Measurements from ENCODE around the gene EEF2KMT.
"Not testable (repeated sequence)": the region's sequence is repeated elsewhere in the genome, so short reads cannot be mapped to it uniquely, and the experiment has no call there.

The EEF2KMT gene

GRCh38 chr16:5097470-5098220 is at the start of gene EEF2KMT:
Gene EEF2KMT, minus strand, starts transcription at chr16:5097795. Its CDS starts 56 bp downstream, at chr16:5097739.
- peak; percentile 82 for DNase-seq

- DNase-seq = not testable (repeated sequence)
Measured at GRCh38 chr16:5144621-5144956, 47.0 kb upstream of the EEF2KMT start.

GRCh38 chr16:5143761-5144620 is 46.4 kb upstream of the EEF2KMT start:
- DNase-seq = no peak

GRCh38 chr16:5140151-5140550 is 42.6 kb upstream of the EEF2KMT start:
- not testable (repeated sequence) for DNase-seq

GRCh38 chr16:5134739-5135452 is 37.3 kb upstream of the EEF2KMT start:
- DNase-seq = not testable (repeated sequence)

- DNase-seq = not testable (repeated sequence)
Measured at GRCh38 chr16:5132915-5133600, 35.5 kb upstream of the EEF2KMT start.

GRCh38 chr16:5131467-5132004 is 33.9 kb upstream of the EEF2KMT start:
- DNase-seq = not testable (repeated sequence)

GRCh38 chr16:5117300-5118087 is 19.9 kb upstream of the EEF2KMT start:
- not testable (repeated sequence) for DNase-seq

- not testable (repeated sequence) for DNase-seq
Measured at GRCh38 chr16:5116780-5117295, 19.2 kb upstream of the EEF2KMT start.

GRCh38 chr16:5110933-5111332 is 13.3 kb upstream of the EEF2KMT start:
- DNase-seq = not testable (repeated sequence)

GRCh38 chr16:5108505-5109158 is 11.0 kb upstream of the EEF2KMT start:
- DNase-seq = no peak

- DNase-seq = not testable (repeated sequence)
Measured at GRCh38 chr16:5105039-5105438, 7.4 kb upstream of the EEF2KMT start.

- not testable (repeated sequence) for DNase-seq
Measured at GRCh38 chr16:5103296-5104032, 5.9 kb upstream of the EEF2KMT start.

- DNase-seq = not testable (repeated sequence)
Measured at GRCh38 chr16:5099174-5099573, 1.6 kb upstream of the EEF2KMT start.

GRCh38 chr16:5098221-5099159 is 895 bp upstream of the EEF2KMT start:
- DNase-seq = peak; percentile 95

- DNase-seq = peak; percentile 45
Measured at GRCh38 chr16:5097061-5097469, 530 bp downstream of the EEF2KMT start.

GRCh38 chr16:5096437-5097060 is 1.0 kb downstream of the EEF2KMT start:
- DNase-seq = not testable (repeated sequence)

GRCh38 chr16:5095145-5095830 is 2.3 kb downstream of the EEF2KMT start:
- not testable (repeated sequence) for DNase-seq

Measured in activated CD4-positive, CD25-positive, alpha-beta regulatory T cell treated with anti-CD3 and anti-CD28 coated beads, Interleukin-2, amount 50 U/mL, for 72 hours (primary cell).